Measurements from ENCODE around the gene NHLRC2.

NHLRC2 gene

DNA sequence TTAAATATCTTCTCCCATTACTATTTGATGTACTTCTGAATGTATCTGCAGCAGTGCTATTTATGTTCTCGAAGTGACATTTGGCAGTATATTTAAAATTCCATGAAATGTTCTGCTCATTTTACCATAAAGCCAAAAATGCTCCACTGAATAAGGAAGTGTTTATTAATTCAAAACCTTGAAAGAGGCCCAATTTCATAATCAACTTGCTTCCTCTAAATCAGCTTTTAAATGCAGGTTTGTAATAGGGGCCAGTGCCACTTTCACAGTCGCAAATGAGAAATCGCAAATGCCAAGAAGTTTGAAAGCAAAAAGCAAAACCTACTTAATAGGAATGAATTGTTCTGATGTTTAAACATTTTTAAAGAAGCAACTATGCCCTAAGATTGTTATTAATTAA lies 11.4 kb downstream of the NHLRC2 start:
- DNase-seq = no peak

DNA sequence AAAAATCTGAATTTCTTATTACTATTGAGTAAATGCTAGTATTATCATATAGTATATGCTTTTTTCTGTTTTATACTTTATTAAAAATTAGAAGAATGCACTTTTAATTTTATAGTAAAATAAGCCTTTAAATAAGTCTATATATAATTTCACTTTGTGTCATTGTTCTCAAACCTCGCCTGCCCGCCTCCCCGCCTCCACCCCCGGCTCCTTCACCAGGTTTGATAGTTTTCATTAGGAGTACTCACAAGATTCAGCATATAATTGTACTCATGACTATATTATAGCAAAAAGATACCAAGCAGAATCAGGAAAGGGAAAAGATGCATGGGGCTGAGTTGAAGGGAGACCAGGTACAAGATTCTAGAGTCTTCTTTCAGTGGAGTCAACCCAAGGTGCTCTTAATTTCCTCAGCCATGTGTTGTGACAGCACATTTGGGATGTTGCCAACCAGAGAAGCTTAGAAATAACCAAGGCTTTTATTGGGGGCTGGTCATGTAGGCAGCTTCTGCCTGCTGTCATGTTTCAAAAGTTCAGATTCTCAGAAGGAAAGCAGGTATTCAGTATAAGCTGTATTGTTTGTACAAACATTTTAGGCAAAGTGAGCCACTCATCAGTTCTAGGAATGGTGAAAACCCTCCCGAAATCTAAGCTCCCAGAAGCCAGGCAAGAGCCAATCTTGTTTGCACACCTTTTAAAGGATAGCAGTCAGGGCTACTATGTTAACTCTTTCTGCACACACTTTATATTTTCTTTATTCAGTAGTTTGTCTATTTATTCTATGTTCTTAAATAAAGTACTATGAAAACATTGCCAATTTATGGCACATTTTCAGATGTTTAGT lies 12.3 kb downstream of the NHLRC2 start:
- no peak for DNase-seq

DNA sequence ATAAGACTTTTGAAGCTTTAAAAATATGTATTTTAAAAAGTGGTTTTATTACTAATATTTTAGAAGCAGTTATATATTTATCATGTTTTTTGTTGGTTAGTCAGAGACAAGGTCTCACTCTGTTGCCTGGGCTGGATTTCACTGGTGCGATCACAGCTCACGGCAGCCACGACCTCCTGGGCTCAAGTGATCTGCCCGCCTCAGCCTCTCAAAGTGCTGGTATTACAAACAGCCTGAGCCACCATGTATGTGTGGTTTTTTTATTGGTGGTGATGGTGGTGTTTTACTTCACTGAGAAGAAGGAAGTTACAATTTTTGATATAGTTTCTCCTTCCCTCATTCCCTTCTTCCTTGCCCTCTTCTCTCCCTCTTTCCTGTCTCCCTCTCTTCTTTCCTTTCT lies 13.4 kb downstream of the NHLRC2 start:
- DNase-seq = no peak

DNA sequence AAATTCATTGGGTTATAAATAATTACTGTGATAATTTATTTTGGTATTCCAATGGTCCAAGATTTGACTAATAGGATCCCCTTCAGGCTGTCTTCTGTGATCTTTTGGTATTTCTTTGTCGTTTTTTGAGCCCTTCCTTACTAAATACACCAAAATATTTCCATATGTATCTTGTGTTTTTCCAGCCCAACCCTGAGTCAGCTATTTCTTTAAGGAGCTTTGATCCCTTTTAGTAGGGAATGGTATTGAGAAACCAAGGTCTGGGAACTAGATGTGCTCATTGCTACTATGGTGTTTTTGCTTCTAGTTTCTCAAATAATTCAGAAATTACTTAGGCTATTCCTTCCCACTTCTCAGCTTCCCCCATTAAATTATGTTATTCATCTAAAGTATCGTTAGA lies 15.3 kb downstream of the NHLRC2 start:
- no peak for DNase-seq

DNA sequence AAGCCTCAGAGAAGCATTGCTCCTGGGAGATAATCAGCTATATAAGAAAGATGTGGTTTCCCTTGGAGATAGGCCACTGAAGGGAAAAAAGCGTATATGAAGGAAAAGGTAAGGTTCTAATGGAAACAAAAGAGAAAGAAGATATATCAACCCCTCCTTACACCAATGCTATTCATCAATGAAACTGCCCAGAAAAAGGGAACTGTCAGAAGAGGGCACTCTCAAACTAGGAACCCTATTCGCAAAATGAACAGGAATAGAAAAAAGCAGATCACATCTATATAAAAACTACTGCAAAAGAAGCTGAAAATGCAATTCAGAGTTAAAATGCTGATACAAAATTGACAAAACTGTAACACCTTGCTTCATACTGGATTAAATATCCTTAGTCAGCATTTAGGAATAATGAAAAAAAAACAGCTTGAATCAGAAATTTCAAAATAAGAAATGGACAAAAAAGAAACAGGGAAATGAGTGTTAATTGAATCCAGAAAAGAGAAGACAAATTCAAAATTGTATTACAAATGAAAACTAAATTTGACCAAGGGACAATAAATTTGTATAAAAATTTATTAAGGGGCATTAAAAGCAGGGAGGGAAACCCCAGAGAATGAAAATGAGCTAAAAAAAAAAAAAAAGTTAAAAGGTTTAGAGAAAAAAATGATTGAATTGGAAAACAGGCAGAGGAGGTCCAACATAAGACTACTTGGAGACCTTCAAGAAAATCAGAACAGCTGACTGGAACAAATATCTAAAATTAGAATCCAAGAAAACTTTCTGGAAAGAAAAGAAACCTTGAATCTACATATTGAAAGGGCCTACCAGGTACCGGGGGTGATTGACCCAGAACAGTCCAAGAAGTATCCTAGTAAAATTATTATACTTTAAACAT lies 17.9 kb downstream of the NHLRC2 start:
- DNase-seq = no peak

DNA sequence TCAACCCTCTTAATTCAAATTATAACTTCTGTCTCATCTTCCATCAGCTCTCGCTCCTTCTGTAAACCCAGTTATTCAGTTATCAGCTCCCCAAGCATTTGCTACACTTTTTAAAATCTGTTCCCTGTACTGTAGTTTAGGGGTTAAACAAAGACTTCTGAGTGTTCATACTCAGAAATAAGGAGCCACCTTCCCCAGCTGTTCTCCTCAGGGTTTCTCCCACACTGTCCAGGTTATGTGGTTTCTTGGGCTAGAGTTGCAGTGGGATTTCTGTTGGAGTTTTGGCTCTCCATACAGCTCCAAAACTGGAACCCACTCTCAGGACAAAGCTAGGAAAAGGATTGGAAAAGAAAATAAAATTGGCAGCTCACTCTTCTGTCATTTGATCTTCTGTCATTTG lies 20.8 kb downstream of the NHLRC2 start:
- no peak for DNase-seq

DNA sequence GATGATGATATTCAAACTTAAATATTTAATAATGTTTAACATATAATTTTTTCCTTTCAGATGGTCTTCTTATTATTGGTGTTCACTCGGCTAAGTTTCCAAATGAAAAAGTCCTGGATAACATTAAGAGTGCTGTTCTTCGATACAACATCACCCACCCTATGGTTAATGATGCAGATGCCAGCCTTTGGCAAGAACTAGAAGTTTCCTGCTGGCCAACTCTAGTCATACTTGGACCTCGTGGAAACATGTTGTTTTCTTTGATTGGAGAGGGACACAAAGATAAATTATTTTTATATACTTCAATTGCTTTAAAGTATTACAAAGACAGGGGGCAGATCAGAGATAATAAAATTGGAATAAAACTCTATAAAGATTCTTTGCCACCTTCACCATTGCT lies 22.0 kb downstream of the NHLRC2 start:
- no peak for DNase-seq

DNA sequence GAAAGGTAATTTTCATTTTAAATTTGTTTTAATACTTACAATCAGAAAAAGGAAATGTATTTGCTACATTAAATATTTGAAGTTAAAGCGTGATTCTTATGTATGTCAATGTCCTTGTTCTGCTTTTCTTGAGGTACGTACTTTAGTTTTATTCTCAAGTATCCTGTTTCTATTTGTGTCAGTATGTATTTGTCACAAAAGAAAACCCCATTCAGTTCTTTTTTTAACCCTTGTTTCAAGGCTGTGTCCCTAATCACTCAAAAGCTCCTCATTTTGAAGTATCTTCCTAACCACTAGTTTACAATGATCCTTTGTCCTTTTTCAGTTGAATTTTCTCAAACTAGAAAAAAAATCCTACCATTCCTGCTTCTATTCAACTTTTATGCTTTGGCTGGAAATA lies 25.2 kb downstream of the NHLRC2 start:
- no peak for DNase-seq

DNA sequence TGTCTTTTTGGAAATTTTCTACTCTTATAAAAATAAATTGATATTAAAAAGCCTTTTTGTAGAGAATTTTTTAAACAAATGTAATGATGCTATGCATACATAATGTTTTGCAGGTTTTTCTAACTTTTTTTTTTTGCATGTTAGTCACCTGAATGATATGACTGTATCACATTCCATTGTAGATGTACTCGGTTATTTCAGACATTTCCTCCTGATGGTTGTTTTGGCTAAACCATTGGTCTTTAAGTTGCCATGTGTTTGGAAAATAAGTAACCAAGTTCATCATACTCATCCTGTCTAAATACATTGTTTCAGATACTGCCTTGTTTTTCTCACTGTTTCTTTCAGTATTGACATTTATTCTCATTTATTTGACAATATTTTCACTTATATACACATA lies 25.8 kb downstream of the NHLRC2 start:
- DNase-seq = no peak

DNA sequence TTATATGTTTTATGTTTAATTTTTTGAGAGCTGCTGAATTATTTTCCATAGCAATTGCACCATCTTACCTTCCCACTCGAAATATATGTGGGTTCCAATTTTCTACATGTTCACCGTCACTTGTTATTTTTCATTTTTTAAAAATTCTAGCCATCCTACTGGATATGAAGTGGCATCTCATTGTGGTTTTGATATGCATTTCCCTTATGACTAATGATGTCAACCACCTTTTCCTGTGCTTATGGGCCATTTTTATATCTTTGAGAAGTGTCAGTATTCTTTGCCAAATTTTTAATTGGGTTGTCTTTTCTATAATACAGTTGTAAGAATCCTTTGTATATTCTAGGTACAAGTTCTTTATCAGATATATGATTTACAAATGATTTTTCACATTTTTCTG lies 27.8 kb downstream of the NHLRC2 start:
- DNase-seq = no peak

DNA sequence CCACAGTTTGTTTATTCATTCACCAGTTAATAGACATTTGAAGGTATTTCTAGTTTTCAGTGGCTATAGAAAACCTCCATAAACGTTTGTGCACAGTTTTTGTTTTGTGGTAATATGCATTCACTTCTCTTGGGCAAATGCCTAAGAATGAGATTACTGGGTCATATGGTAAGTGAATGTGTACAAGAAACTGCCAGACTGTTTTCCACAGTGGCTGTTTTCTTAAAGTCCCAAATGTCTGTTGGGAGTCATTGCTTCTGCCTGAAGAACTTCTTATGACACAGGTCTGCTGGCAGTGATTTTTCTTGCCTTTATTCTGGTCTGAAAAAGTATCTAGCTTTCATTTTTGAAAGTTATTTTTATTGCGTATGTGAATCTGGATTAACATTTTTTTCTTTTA lies 35.5 kb downstream of the NHLRC2 start:
- DNase-seq = no peak

DNA sequence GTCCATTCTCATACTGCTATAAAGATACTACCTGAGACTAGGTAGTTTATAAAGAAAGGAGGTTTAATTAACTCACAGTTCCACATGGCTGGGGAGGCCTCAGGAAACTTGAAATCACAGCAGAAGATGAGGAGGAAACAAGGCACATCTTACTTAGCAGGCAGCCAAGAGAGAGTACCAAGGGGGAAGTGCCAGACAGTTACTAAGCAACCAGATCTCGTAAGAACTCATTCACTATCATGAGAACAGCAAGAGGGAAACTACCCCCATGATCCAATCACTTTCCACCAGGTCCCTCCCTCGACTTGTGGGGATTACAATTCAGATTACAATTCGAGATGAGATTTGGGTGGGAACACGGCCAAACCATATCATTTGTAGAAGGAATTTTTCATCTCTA lies 36.3 kb downstream of the NHLRC2 start:
- no peak for DNase-seq

DNA sequence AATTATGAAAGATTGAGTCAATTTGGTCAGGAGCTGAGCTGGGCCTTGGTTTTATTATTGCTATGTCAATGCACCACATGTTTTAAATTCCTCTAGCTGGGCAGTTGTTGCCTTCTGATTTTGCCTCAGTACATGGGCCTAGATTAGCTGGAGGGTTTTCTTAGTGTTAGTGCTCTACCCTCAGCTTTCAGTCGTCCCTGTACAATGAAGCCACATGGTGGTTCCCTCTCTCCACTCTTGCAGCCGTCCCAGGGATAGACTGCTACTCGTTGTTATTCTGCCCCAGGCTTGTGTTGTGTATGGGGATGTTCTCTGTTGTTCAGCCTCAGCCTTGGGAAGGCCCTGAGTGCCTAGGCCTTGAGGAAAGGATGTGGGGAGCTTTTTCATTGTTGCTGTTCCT lies 37.0 kb downstream of the NHLRC2 start:
- DNase-seq = no peak

DNA sequence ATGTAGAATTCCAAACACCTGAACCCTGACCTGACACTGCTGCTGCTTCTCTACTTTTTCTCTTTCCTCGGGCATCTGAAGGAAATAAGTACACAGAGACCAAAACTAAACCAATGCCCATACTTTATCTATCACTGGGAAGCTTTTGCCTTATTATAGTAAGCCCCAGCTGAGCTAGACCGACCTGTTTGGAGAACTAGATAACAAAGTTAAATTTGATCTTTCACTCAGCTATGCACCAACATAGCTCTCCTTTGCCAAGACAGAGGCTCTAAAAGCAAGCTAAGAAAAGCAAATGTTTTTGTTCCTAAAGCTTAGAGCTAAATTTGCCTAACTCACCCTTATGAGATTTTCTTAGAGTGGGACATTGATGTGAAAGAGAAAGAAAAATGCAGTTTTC lies 39.1 kb downstream of the NHLRC2 start:
- DNase-seq = no peak

DNA sequence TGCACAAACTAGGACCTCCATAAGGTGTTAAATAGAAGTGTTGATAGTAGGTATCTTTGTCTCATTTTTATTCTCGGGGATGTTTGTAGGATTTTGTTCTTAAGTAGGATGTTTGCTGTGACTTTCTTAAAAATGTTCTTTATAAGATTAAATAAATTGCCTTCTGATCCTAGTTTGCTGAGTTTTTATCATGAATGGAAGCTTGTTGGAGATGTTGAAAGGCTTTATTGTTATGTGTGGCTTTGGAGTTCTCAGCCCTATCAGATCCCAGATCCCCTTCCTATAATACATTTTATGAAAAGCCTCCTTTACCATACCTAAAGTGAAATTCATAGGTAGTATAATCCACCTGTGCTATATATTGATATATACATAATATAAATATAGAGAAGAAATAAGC lies 40.1 kb downstream of the NHLRC2 start:
- no peak for DNase-seq

DNA sequence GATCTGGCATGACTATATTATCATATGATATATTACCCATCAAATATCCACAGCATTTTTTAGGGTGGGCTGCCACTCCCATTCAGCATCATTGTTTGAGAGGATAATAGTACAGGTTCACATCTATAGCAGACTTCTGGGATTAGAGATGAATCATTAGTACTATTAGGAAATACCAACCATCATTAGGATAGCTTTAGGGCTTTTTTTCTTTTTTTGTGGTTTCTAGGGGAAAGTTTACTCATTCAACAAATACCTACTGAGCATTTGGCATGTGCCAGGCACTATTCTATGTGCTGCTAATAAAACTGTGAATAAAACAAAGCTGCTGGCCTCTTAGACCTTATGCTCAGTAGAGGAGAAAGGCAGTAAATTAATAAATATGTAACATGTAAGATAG lies 40.6 kb downstream of the NHLRC2 start:
- no peak for DNase-seq

DNA sequence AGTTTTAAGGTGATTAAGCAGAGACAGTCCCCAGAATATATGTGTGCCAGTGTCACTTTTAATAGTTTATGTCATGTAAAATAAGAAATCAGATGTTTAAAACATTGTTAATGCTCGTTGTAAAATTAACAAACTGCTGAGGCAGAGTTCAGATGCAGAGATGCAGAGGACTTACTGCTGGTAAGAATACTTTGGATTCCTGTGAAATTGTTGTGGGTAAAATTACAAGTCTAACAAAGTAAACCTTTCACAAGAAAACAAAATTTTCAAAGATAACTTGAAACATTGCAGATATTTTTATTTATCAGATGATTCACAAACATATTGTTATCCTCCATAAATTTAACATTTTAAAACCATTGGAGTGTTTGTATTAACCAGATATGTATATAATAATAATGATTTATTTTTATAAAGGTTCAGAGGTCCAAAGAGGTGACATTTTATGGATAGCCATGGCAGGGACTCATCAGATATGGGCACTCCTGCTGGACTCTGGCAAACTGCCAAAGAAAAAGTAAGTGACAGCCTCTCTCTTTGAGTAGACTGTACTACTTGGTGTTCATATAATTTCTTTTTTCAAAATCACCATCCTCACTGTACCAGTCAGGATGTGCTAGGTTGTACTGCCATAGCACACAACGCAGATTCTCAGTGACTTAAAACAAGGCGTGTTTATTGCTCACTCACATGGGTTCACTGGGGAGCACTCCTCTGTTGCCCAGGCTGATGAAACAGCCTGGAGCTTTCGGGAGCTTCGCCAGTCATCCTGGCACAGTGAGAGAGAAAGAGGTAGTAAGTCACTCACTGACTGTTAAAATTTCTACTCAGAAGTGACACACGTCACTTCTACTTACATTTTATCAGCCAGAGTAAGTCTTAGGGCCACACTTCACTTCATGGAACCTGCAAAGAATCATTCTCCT lies 43.5 kb downstream of the NHLRC2 start:
- DNase-seq = no peak

DNA sequence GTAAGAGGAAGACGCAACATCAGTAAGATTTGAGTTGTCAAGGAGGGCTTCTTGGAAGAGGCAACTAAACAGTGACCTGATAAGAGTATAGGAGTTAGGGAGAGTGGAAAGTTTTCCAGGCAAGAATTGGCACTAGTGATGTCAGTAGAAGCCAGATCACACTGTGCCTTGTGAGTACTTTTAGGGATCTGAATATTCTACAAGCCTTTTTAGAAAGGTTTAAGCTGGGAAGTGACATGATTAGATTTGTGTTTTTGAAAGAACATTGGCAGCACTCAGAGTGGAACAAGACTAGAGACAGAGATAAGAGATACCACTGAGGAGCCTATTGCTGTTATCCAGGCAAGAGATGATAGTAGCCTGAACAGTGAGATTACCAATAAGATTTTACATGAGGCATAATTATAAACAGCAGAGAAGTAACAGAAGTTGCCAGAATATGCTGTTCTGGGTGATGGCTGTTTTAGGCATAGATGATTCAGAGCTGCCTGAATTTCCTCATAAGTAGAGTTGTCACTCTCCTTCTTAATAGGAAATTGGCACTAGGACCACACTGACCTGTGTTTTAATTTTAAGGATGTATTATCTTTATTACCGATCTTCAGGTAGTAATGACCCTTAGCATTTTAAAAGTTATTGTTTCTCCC lies 45.6 kb downstream of the NHLRC2 start:
- no peak for DNase-seq

DNA sequence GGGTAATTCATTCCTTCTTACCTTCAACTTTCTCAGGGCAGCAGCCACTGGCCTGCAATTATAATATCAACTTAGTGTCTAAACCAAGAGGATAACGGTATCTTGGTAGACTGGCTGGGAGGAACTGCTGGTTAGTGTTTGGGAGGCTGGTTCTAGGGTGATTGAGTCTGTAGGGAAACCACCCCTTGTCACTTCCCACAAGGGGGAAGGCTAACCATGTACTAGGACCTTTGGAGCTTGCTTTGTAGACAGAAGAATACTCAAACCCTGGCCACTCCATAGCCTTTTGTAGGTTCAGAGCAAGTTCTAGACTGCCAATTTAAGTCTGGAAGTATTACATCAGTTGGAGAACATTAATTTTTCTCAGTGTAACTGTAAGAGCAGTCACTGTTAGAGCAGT lies 51.3 kb downstream of the NHLRC2 start:
- DNase-seq = no peak

DNA sequence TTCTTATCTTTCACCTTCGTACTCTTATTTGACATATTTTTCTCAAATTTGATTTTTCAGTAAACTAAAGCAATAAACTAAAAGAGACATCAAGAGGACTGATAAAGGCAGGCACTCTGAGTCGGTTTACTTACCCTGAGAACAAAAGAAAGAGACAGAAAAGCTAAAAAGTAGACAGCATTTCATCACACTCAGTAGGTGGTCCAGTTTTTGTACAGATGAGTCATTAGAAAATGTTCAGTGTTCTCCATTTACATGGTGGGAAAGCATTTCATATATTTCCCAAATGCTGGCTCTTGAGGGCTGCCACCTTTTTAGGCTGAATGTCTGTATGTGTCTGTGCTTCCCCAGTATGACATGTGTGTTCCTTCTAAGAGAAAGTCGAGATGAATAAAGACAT lies 52.7 kb downstream of the NHLRC2 start:
- no peak for DNase-seq

DNA sequence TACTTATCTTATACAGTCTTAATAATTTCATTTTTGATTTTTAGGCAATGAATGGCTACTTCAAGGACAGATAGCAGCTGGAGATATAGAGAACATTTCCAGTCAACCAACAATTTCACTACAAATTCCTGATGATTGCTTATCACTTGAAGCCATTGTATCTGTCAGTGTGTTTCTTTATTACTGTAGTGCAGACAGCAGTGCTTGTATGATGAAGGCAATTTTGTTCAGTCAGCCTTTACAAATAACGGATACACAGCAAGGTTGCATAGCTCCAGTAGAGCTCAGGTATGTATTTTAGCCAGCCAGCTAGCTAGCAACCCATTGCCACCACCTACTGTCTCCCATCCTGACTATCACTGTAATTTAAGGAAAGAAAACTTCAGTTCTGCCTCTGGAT lies 53.8 kb downstream of the NHLRC2 start:
- DNase-seq = no peak

DNA sequence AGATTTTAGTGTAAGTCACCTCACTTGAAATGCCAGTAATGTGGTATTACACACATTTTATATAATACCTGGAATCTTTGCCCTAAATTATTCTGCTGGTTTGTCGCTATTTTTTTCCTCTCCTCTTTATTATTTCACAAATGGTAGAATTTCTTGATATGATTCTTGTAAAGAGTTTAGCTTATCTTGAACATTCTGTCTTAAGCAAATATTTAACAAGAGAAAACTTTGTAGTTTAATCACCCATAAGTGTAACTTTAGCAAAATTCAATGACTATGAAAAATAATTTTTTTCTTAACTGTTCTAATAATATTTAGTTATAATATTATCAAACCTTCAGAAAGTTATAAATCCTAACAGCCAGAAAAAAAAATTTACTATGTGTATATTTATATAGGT lies 56.7 kb downstream of the NHLRC2 start:
- no peak for DNase-seq

DNA sequence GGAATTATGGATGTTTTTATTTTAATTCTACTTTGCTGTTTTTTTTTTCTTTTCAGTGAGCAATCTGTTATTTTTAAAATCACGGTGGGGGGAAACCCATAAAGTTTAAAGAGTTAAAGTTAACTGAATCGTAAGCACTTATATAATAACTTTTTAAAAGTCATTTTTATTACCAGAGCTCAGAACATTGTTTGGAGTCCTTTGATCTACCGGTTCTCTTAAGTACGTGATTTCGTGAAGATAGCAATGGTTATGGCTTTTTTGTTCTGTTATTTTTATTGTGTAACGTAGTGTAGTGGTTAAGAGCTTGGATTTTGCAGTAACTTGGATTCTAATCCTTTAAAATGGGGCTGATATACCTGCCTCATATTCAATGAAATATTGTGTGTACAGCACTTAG lies 57.4 kb downstream of the NHLRC2 start:
- no peak for DNase-seq

Measured in NCI-H2029 treated with DMSO at 0.1 percent for 48 hours (cell line).